NCI-H82 (cell line): Measurements from ENCODE around the gene BCOR.

ENCODE experiments used
- DNase-seq: peaks from one replicate; lab custom pipeline; 2025; lab: John Stamatoyannopoulos, UW

The BCOR gene

DNA sequence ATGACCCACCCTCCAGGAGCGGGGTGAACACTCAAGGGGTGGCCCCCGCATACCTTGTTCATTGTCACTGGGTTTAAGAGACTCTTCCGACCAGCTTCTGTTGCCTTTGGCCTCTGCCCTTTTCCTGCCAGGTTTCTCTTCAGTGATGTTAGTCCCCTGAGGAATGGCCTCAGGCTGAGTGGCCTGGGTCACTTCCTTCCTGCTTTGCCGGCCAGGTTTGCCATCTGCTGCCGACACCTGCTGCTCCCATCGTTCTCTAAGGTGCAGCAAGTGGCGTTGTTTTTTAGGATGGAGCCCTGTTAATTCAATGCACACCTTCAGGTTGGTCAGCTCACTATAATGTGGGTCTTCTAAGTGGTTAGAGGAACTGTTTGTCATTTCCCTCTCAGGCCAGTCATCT, 34.2 kb downstream of the BCOR start:
- no peak for DNase-seq

DNA sequence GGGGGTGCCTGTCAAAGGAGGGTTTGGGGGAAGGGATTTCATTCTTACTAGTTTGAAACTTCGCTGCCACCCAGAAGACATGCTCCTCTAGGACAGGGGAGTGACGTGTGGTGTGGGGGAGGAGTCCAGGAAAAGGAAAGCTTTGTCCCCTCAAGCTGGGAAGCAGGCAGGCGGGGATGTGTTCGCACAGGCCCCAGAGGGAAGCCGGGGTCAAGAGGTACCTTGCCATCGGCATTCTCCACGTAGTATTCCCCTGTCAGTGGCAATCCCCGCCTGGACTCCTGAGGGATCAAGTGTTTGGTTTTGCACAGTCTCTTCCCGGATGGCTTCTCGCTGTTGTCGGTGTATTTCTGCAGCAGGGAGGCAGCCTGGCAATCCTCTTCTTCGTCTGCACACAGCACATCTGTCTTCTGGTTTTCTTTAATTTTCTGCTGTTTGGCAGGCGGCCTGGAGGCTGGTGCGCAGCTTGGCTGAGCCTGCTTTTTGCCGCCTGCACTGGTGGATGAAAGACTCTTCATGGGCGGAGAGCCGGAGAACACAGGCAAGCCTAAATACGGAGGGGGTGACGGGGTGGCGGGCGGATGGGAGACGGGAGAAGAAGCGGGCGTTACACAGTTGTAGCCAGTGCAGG, 35.1 kb downstream of the BCOR start:
- DNase-seq = no peak

DNA sequence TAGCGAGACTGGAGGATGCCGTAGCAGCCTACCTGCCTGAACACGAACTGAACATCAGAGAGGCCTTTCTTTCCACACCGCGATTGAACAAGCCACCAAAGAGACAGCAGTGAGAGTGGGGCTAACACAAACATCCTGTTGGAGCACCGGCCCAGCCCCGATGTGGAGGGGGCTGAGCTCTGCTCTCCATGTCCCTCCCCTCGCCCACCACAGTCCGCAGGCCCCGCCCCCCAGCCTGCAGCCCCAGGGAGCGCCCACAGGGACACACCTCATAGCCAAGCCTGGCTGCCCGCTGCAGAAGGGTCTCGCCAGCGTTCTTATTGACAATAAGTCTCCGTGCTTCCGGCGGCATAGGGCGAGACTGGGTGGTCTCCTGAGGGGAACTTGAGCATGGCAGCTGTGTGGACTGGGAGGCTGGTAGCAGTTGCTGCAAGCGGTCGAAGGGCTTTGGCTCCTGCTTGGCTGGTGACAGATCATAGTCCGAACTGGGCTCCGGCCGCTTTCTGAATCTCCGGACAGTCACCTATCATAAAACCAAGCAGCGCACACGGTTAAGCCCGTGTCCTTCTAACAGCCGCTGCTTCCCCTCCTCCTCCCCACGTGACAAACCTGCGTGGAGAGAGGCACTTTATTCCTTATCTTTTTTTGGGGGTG, 35.8 kb downstream of the BCOR start:
- no peak for DNase-seq

DNA sequence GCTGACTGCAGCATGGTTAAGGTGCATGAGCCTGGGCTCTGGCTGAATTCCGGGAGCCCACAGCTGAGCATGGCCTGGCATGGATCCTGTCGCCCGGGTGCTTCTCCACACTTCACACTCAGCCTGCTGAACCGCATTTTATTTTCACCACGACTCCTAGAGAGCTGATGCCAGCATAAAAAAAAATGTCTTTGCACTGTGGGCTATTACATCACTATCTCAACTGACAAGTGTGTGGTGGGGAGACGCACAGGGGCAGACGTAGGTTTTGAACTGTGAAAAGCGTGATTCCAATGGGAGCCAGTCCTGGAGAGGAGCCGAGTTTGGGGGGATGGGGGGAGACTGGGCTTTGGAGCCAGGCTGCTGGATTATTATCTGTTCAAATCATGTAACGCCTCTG, 36.8 kb downstream of the BCOR start:
- no peak for DNase-seq

DNA sequence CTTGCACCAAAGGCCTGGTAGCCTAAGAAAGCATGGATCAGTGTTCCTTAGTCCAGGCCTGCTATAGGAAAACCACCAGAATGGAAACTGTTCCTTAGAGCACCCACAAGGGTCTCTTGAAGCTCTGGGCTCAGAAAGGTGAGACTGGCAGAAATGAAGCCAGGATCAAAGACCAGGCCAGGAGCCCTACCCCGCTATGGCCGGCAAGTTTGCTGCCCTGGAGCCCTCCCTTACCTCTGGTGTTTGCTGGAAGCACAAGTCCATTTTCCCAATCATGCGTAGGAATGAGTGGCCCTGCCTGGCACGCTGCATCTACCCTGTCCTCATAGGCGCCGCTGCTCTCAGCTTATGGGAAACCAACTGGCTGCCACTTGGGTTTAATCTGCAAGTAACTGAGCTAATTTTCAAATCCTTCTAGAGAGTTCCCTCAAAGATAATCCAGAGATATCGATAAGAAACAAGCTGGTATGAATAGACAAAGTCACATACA, 37.4 kb downstream of the BCOR start:
- DNase-seq = no peak

DNA sequence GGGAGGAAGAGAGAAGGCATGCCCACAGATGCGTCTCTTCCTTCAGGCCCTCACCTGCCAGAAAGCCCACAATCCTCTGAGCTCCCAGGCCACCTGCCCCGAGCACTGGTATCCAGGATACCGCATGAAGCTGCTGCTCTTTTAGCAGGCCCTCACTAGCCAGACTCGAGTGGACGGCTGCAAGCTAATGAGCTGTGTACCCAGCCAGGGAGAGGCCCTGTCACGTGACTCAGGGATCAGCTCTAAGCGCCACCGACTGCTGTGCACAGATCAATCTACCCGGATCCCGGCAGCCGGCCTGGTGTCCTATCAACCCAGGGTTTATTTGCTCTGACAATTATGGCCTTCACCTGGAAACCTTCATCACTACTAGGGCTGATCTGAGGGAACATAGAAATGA, 39.0 kb downstream of the BCOR start:
- DNase-seq = no peak

DNA sequence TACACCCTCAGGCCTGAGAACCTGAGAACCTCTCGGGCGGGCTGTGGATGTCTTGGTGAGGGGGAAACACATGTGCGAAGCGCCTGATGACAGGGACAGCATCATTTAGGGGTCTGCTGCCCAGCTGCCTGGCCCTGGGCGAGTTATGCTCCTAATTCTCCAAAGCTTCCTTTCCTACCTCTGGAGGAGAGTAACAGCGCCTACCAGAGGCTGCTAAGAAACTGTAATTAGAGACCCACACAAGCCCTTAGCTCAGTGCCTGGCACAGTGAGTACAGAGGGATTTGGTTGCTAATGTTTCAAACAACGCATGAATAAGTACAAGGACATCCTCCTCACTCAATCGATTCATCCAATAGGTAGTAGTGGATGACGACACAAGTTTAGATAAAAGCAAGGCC, 40.4 kb downstream of the BCOR start:
- DNase-seq = no peak

DNA sequence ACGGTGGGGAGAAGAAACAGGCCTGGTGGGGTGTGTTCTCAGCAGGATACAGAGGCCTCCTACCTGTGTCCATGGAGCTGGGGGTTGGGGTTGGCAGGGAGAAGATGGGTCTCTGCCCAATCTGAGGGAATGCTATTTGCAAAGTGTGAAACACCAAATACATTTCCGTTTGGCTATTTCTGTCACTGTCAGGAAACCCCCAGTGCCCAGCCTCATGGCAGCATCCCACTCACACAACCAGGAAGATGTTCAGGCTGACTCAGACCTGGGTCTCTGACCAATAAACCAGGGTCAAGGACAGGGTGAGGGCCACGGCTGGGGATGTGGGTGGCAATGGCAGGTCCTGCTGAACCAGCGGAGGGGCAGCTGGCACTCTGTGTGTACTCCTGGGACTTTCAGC, 41.3 kb downstream of the BCOR start:
- DNase-seq = no peak

DNA sequence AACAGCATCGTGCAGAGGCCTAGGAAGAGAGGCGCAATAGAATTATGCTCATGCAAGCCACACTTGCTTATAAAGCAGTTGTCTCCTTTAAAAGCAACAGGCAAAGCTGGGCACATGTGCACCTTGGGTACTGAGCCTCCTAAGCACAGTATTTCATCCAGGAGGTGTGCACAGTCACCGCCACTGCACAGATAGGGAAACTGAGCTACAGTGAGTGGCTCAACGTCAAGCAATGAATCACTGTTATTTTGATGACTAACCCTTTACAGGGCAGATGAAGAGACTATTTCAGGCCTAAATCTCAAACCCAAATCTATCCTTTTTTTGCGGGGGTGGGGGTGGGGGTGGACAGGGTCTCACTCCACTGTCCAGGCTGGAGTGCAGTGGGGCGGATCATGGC, 42.3 kb downstream of the BCOR start:
- no peak for DNase-seq

DNA sequence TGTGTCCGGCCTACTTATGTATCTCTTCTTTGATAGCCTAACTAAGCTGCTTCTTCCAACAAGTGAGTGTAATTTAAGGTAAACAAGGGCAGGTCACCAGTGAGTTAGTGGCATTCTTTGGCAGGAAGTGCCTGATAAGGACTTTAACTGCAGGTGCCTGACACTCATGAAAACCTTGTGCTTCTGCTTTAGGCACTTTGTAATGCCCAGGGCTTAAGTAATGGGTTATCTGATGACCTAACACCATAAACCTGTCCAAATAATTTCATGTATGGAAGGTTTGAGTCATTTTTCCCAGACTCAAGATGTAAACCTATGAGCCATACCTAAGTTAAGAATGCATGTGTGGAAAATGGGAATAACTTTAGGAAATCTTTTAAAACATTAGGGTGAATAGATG, 43.0 kb downstream of the BCOR start:
- no peak for DNase-seq

DNA sequence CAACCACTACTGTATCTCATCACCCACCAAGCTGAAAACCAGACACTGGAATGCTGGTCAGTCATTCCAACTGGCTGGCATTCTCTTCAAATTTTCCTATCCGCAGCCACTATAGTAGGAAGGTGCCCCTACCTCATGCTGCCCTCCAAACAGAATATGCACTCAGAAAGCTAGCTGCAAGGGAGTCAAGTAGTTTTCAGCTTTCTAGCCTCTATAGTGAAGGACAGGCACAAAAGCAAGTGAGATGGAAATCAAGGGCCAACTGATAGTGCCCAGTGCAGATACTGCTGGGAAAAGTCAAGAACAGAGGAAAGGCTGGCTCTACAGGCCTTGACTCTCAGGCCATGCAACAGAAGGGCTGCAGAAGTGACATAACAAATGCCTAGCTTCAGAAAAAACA, 47.2 kb downstream of the BCOR start:
- no peak for DNase-seq

DNA sequence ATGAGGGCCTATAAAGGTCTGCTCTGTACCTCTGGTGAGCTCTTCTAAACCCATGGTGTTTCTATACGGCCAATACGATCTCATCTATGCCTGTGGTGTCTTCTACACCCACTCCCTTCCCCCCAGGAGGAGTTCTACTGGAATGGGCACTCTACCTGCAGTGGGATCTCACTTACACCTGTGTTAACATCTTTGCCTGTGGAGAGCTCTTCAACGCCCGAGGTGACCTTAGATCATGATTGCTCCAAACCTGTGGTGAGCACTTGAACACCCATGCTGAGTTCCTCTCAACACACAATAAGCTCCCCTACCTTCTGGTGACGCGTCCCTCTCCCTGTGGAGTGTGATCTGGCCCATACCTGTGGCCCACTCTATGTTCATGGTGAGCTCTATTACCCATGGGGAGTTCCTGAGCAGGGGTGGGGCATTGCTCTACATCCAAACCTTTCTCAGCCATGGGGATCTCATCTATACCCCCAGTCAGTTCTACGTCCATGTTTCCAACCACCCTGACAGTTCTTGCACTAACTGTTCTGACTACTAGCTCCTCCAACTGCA, 48.6 kb downstream of the BCOR start:
- no peak for DNase-seq

DNA sequence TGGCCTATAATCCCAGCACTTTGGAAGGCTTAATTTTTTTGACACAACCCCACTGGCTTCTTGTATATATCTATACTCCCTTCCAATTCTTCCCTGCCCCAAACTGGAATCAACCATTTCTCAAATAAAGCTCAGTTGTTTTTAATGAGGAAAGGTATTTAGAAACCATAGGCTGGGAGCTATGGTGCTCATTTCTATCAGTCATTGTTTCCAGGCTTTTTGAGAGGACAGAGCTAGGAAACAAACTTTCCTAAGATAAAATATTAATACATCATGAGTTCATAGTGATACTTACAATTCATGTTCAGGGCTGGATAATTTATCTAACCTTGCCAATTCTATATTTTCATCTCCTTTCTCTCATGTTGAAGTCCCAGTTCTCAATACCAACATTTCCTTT, 50.3 kb downstream of the BCOR start:
- DNase-seq = no peak

DNA sequence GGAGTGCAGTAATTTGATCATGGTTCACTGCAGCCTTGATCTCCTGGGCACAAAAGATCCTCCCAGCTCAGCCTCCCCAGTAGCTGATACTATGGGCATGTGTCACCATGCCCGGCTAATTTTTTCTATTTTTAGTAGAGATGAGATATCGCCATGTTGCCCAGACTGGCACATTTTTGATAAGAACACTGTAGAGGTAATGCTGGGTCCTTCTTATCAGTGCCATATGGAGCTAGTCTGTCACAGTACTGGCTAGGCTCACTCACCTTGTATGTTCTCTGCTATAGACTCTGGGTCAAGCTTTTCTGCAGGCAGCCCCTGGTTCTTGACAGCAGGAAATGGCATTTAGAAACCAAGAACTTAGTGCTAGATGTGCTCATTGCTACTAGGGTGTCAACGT, 53.9 kb downstream of the BCOR start:
- DNase-seq = no peak

DNA sequence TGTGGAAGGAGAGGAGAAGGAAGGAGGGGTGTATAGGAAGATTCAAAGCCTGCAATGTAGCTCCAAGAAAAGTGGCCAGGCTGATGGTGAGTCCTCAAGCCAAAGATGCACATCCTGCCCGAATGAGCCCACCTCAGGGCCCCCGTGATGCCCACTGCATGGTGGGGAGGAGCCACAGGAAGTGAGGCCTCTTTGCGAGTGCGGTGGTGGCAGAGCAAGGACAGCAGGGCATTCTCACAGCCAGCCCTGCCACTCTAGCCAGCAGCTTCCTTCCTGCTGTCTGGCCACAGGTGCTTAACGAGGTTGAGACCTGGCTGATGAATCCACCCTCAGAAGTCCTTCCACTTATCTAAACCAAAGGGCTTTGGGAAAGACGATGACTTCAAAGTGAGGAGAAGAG, 55.8 kb downstream of the BCOR start:
- DNase-seq = no peak

DNA sequence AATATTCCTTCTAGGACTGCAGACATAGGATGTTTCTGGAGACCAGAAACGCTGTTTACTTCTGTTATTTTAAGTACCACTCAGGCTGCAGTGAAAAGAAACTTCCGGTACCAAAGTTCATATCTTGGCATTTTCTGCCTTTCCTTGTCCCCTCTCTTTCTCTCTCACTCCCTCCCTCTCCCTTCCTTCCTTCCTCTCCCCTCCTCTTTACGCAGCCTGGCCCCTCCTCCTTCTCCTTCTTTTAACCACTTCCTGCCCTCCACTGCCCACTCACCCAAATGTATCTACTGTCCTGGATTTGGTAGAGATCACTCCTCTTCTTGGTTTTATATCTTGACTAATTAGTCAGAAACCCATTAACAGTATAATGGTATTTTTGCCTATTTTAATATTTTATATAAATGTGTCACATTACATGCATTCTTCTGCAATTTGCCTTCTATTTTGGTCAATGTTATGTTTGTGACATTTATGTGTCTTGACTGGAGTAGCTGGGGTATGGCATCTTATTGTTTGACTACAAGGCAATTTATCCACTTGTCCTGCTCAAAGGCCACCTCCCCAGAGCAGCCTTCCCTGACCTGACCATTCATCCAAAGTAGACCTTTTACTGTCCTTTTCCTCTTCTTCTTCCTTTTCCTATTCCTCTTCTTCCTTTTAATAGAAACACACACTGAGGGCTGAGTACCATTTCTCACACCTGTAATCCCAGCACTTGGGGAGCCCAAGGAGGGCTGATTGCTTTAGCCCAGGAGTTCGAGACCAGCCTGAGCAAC, 56.9 kb downstream of the BCOR start:
- no peak for DNase-seq

DNA sequence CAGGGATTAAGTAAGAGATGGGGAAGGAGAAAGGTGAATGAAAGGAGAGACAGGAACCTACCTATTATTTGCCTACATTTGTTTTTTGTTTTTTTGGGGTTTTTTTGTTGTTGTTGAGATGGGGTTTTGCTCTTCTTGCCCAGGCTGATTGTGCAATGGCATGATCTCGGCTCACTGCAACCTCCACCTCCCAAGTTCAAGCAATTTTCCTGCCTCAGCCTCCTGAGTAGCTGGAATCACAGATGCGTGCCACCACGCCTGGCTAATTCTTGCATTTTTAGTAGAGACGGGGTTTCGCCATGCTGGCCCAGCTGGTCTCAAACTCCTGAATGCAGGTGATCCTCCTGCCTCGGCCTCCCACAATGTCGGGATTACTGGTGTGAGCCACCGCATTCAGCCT, 57.9 kb downstream of the BCOR start:
- no peak for DNase-seq

DNA sequence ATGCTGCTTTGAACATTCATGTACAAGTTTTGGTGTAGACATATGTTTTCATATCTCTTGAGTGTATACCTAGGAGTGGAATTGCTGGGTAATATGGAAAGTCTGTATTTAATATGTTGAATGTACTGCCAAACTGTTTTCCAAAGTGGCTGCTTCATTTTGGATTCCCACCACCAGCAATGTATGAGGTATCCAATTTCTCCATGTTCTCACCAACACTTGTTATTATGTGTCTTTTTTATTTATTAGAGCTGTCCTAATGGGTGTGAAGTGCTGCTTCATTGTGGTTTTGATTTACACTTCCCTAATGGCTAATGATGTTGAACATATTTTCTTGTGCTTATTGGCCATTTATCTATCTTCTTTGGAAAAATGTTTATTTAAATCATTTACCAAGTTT, 60.4 kb downstream of the BCOR start:
- no peak for DNase-seq

DNA sequence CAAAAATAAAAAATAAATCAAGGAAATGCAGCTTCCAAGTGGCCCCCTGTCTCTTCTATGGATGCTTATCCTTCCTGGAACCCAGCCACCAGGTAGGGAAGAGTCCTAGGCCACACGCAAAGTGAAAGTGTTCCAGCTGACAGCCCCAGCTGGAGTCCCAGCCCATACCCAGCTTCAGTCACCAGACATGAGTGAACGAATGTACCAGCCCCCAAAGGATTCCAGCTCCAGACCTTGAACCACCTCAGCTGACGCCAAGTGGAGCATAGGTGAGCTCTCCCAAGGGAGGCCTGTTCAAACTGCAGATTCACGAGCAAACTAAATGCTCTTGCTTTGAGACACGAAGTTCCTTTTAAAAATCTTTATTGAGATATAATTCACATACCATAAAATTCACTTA, 62.0 kb downstream of the BCOR start:
- no peak for DNase-seq

DNA sequence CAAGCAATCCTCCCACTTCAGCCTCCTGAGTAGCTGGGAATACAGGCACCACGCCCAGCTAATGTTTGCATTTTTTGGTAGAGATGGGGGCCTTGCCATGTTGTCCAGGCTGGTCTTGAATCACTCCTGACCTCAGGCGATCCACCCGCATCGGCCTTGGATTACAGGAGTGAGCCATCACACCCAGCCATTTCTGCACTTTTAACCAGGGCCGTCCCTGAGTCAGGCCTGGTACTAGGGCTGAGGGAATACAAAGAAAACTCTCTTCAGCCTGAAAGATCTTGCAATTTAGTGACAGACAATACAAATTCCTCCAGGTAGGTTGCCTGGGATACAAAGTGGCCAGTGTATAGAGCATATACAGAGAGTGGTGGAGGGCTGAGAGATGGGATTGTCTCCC, 65.8 kb downstream of the BCOR start:
- no peak for DNase-seq

DNA sequence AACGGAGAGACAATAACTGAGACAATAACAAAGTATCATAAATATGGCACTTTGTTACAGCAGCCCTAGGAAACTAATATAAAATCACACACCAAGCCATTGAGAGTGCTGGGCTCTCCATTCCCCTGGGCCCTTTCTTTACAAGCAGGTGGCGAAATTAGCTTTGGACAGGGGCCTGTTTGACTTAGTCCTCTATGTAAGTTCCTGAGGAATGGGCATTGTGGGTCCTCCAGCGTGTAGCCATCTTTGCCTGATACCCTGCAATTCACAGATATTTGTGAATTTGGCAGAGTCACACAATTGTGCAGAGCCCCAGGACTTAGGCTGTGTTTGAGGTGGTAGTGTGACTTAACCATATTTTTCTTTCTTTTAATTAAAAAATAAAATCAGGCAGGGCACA, 67.6 kb downstream of the BCOR start:
- DNase-seq = no peak

DNA sequence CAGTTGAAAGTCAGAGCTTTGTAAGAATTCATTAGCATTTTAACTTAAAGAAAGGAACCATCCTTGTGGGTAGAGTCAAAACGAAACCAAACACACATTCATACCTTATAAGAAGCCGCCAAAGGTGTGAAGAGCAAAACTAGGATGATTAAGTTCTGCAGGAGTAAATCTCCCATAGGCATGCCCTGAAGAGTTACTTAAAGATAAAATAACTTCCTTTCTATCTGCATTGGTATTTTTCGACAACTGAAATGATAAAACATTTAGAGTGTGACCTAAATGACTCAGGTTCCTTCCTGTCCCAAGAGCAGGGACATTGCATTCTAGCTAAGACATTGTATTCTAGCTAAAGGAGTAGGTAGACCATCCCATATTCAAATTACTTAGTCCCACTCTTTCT, 75.3 kb downstream of the BCOR start:
- no peak for DNase-seq

DNA sequence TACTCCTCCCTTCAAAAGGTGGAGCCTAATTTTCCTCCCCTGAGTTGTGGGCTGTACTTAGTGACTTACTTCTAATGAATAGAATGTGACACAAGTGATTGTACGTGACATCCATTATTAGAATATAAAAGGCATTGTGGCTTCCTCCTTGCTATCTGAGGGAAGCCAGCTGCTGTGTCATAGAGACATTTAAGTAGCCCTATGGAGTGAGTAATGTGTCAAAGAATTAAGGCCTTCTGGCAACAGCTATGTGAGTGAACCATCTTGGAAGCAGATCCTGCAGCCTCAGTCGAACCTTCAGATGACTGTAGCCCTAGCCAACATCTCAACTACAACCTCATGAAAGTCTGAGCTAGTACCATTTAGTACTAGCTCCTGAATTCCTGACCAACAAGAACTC, 76.1 kb downstream of the BCOR start:
- no peak for DNase-seq
